T47D (cell line): ENCODE data around the gene SDK1.

Experiments
- DNase-seq, 2 experiments: peaks; one replicate each; pipeline versions ENCODE4 v3.0.0 to v3.0.0-alpha.2; 2011 to 2012; ENCODE audit warnings: low read depth in 1 of 2, low spot score in 1 of 2
- JUND ChIP-seq: IDR thresholded peaks from 2 replicates; pipeline ENCODE4 v1.6.1; 2012; ENCODE audit warnings: low read depth
- in situ Hi-C: cut with HindIII; loops from 2 replicates; pipeline ENCODE4 v1.10.0; 2016; ENCODE audit warnings: low sequenced_read_pairs, low pct_unique_long_range_greater_than_20kb

Gene SDK1

DNA sequence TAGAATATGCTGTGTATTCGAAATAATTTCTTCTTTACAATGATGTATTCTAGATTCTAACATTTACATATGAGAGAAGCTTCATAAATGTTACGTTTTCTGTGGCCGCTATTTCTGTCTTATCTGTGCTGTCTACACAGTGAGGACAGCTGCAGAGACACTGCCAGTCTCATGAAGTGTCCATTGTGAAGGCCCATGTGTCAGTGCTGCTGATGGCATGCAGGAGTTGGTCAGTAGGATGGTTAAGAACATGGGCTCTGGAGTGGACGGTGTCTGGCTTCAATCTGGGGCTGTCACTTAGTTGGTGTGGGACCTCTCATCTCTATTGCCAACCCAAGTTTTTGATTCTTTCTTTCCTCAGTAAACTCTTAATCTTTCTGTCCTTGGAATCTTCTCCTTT is 137.3 kb downstream of the SDK1 start:
- in situ Hi-C loops = no loop called here
- no peak for TF ChIP-seq JUND

GRCh38 chr7:3439333-3440030 is 138.4 kb downstream of the SDK1 start:
- no peak for TF ChIP-seq JUND
- in situ Hi-C loops = no loop called here
- no peak for DNase-seq

More for the DNA sequence above, 137.3 kb downstream of the SDK1 start:
- no peak for DNase-seq

DNA sequence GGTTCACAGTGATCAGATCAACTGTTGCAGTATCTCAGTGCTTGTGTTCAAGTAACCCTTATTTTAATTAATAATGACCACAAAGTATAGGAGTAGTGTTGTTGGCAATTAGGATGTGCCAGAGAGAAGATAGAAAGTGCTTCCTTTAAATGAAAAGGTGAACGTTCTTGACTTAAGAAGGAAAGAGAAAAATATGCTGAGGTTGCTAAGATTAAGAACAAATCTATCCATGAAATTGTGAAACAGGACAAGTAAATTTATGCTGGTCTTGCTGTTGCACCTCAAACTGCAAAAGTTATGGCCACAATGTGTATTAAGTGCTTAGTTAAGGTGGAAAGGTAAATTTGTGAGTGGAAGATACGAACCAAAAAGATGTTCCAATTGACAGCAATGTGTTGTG is 139.5 kb downstream of the SDK1 start:
- no peak for DNase-seq
- TF ChIP-seq JUND = no peak
- in situ Hi-C loops = no loop called here

DNA sequence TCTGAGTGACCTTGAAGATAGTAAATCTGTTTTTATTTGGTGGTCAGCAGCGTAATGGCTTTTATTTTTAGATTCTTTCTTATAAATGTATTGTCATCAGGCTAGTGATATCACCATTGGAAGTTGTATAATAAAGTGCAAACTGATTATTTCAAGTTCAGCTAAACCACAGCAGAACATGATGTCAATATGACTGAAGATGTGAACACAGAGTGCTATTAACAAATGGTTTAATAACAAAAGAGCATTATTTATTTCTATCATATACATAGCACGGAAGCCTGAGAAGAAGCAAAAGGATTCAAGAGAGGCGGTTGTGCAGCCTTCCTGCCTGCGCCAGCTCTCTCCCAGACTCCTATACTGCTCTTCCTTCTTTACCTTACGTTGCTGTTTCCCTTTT is 142.7 kb downstream of the SDK1 start:
- TF ChIP-seq JUND = no peak
- in situ Hi-C loops = no loop called here
- DNase-seq = no peak

DNA sequence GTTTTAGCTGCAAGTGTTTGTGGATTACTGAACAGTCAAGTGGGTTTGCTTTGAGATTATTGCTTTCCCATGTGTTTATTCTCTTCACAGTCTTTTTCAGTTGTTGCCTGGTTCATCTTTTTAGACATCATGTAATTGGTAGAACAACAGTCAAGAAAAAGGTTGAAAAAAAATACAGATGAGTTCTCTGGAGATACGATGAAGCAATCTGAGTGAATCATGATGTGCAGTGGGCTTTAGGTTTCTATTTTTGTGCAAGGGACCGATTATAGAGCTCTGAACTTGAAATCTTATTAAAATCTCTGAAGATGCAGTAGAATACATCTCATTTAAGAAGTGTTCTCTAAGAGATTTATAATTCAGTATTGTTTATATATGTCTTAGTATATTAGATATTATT is 145.7 kb downstream of the SDK1 start:
- no peak for TF ChIP-seq JUND
- DNase-seq = no peak
- in situ Hi-C loops = no loop called here

GRCh38 chr7:3451701-3452100 is 150.6 kb downstream of the SDK1 start:
- in situ Hi-C loops = no loop called here
- TF ChIP-seq JUND = no peak
- no peak for DNase-seq

- DNase-seq = no peak
- in situ Hi-C loops = no loop called here
- TF ChIP-seq JUND = no peak
These were observed 152.3 kb downstream of the SDK1 start for GRCh38 chr7:3453398-3453797.

DNA sequence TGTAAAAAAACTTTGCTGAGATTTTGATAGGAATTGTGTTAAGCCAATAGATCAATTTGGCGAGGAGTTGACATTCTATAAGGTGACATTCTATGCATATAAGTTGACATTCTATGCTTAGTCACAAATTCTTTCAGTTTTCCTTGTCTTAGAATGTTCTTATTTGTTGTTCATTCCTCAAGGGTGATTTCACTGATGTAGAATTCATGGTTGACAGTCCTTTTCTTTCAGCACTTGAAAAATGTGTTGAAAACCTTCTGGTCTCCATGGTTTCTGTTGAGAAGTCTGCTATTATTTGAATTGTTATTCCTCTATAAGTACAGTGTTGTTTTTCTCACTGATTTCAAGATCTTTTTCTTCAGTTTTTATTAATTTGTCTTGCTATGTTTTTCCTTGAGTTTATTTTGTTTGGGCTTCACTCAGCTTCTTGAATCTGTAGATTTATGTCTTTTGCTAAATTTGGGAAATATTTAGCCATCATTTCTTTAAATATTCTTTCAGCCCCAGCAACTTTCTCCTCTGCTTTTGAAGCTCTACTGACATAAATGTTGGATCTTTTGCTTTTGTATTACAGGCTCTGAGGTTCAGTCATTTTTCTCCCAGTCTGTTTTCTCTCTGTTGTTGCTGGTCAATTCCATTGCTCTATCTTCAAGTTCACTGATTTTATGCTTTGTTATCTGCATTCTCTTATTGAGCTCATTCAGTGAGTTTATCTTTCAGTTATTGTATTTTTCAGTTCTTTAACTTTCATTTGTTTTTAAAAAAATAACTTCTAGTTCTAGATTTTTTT is 154.9 kb downstream of the SDK1 start:
- in situ Hi-C loops = no loop called here
- DNase-seq = no peak
- no peak for TF ChIP-seq JUND

- no peak for TF ChIP-seq JUND
- no peak for DNase-seq
- in situ Hi-C loops = no loop called here
These were observed 158.1 kb downstream of the SDK1 start for GRCh38 chr7:3459111-3459510.

- TF ChIP-seq JUND = no peak
- in situ Hi-C loops = no loop called here
- DNase-seq = no peak
These were observed 160.9 kb downstream of the SDK1 start for GRCh38 chr7:3461923-3462322.

DNA sequence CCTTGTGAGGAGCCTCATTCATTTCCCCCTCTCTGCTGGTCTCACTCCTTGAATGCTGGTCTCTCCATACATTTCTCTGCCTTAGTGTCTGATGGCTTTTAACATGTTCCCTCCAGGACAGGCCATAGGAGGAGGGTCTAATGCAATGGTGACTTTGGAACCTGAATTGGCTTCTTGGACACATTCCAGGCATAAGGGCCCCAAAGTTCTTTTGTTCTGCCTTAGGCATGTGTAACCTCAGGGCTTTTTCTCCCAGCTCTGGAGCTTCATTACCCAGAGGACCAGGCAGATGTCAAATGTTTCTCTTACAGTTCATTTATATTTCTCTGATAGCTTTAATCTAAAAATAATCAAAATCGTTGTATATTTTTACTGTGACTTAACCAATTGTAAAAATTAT is 162.6 kb downstream of the SDK1 start:
- DNase-seq = no peak
- in situ Hi-C loops = no loop called here
- no peak for TF ChIP-seq JUND

DNA sequence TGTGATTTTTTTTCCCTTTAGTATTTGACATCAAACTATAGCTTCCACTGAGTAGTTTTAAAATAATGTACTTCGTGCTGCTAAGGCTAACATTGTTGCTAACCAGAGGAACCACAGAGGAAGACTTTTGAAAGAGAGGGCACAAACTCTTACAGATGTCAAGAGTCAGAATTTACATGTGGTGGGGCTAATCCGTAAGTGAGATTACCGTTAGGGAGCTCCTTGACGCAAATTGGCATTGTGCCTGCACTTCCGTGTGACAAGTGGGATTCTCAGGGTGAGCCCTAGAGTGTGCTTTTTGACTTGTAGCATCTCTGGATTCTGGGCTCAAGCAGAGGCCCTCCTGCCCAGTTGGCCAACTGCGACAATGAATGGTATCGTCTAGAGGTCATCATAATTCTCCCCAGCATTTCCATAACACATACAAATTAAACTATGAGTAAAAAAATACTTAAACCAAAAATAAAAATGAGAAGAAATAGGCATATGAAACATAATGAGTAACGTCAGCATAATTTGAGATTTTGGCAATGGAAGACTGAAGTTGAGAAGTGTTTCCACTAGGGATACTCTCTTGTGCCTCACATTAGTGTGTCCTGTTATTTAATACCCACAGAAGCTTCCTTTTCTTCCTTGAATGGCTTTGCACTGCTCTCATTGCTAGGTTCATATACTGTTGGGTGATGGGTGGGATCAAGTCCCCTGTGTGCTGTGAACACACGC is 164.0 kb downstream of the SDK1 start:
- TF ChIP-seq JUND = no peak
- in situ Hi-C loops = no loop called here
- no peak for DNase-seq

- DNase-seq = no peak
- no peak for TF ChIP-seq JUND
- in situ Hi-C loops = no loop called here
These were observed 165.2 kb downstream of the SDK1 start for GRCh38 chr7:3466261-3466660.
